ENCODE data around the gene CPNE8.

Gene CPNE8

GRCh38 chr12:38905480-38906351, at the start of gene CPNE8:
Gene CPNE8 (minus strand): TSS chr12:38905591. CDS start chr12:38905534, 57 bp downstream.
- no peak for DNase-seq

- no peak for DNase-seq
These were observed 49.0 kb upstream of the CPNE8 start for GRCh38 chr12:38954238-38954873.

- DNase-seq, result no peak
These were observed 44.0 kb upstream of the CPNE8 start for GRCh38 chr12:38949363-38949762.

- DNase-seq, result no peak
These were observed 29.3 kb upstream of the CPNE8 start for GRCh38 chr12:38934686-38935085.

GRCh38 chr12:38934078-38934584, 28.7 kb upstream of the CPNE8 start:
- no peak for DNase-seq

- DNase-seq, result no peak
These were observed 26.9 kb upstream of the CPNE8 start for GRCh38 chr12:38932320-38932719.

- no peak for DNase-seq
These were observed 26.1 kb upstream of the CPNE8 start for GRCh38 chr12:38931461-38931860.

GRCh38 chr12:38930990-38931389, 25.6 kb upstream of the CPNE8 start:
- no peak for DNase-seq

- DNase-seq, result no peak
These were observed 21.1 kb upstream of the CPNE8 start for GRCh38 chr12:38926501-38926900.

- DNase-seq, result peak; percentile 21
These were observed 15.8 kb upstream of the CPNE8 start for GRCh38 chr12:38921025-38921677.

- peak; percentile 11 for DNase-seq
These were observed 13.8 kb upstream of the CPNE8 start for GRCh38 chr12:38919191-38919590.

- no peak for DNase-seq
These were observed 10.2 kb upstream of the CPNE8 start for GRCh38 chr12:38915429-38916182.

- DNase-seq, result no peak
These were observed 6.7 kb upstream of the CPNE8 start for GRCh38 chr12:38912116-38912515.

GRCh38 chr12:38911611-38912010, 6.2 kb upstream of the CPNE8 start:
- no peak for DNase-seq

- no peak for DNase-seq
These were observed 2.0 kb upstream of the CPNE8 start for GRCh38 chr12:38907201-38907923.

GRCh38 chr12:38906482-38907200, 1.2 kb upstream of the CPNE8 start:
- no peak for DNase-seq

GRCh38 chr12:38904537-38905479, 583 bp downstream of the CPNE8 start:
- no peak for DNase-seq

- DNase-seq, result no peak
These were observed 1.8 kb downstream of the CPNE8 start for GRCh38 chr12:38903596-38903995.

- no peak for DNase-seq
These were observed 7.2 kb downstream of the CPNE8 start for GRCh38 chr12:38898001-38898684.

GRCh38 chr12:38895446-38895845, 9.9 kb downstream of the CPNE8 start:
- no peak for DNase-seq
